HG03571 (cell line): ENCODE data around the gene WASF3.

Experiments used
- ATAC-seq: cut with Tn5 transposase; IDR thresholded peaks from one replicate; pipeline ENCODE4 v1.9.1; 2021; ENCODE audit not compliant: unreplicated experiment

The WASF3 gene, protein sequence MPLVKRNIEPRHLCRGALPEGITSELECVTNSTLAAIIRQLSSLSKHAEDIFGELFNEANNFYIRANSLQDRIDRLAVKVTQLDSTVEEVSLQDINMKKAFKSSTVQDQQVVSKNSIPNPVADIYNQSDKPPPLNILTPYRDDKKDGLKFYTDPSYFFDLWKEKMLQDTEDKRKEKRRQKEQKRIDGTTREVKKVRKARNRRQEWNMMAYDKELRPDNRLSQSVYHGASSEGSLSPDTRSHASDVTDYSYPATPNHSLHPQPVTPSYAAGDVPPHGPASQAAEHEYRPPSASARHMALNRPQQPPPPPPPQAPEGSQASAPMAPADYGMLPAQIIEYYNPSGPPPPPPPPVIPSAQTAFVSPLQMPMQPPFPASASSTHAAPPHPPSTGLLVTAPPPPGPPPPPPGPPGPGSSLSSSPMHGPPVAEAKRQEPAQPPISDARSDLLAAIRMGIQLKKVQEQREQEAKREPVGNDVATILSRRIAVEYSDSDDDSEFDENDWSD

DNA sequence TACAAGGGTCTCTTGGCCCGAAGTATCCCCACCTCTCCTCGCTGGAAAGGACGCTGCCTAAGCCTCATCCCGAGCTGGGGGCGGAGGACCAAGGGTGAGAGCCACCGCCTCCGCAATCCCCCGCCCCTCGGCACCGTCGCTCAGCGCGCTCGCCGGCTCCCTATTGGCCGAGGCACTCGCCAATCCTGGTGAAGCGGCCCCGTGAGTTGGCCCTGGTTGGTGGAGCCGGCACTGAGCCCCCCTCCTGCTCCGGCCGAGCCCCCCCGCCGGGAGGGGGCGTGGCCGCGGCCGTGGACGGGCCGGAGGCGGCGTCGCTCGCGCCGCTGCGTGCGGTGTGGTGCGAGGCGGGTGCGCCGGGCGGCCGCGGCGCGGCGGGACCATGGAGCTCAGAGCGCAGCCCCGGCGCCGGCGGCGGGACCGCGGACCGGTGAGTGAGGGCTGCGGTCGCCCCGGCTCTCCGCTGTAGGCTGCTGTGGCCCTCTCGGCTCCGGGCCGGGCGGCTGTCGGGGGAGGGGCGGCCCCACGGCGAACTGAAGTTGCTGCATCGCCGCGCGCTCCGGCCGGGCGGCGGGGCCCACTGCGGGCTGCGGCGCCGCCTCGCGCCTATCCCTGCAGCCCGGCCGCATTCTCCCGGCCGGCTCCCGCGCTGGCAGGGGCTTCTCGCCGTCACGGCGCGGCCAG lies at the start of gene WASF3:
Gene WASF3 (plus strand): TSS at position 291 of the 681 bp plus-strand sequence. CDS start 84,588 bp downstream, outside the sequence.
- ATAC-seq = peak; percentile 93

DNA sequence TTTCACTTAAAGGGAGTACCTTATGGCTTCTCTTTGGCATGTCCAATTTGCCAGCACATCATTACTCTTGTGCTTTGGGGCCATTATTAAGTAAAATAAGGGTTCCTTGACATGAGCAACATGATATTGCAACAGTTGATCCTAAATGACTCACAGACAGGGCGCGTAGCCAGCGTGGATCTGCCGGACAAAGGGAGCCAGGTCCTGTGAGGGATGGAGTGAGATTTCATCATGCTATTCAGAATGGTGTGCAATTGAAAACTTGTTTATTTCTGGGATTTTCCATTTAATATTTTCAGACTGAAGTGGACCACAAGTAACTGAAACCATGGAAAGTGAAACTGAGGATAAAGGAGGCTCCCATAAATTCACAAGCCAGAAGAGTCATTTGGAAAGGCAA lies 48.6 kb upstream of the WASF3 start:
- ATAC-seq = no peak

DNA sequence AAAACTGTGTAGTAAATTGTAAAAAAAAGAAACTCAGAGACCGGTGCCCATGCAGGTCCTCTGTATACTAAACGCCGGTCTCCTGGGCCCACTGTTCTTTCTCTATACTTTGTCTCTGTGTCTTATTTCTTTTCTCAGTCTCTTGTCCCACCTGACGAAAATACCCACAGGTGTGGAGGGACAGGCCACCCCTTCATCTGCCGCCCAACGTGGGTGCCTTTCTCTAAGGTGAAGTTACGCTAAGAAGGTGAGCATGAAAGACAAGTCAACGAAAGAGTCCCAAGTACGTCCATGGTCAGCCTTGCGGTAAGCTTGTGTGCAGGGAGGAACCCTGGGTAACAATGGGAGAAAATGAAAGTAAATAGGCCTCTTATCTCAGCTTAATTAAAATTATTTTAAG lies 48.0 kb upstream of the WASF3 start:
- no peak for ATAC-seq

DNA sequence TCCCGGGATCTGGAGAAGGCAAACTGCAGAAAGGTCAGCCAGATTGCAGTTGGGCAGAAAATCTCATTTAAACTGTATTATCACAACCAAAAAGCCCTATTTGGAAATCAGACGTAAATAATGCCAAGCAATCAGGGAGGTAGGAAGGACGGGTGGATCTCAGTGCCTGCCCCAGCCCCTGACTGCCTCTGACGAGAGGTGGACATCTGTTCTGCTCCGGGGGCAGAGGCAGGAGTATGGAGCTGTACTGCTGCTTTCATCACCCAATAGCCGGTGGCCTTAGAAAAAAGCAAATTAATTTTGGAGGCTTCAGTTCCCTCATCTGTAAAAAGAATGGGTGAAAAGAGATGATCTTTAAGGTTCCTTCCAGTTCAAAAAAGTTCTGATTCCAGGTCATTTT lies 43.6 kb upstream of the WASF3 start:
- no peak for ATAC-seq

DNA sequence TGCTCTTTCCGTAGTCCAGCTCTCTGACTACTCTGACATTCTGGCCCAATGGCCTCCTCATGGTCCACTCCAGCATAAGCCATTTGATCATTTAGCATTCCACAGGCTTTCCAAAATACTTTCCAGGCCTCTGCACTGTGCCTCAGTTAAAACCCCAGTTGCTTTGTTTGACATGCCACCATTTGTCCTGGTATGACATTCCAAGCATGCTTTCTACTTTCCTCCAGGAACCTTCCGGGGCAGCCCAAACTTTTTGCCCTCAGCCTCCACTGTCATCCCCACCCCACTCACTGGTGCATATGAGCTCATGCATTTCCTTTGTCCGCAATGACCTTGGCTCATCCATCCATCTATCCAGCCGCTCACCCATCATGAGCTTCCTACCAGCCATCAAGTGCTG lies 41.8 kb upstream of the WASF3 start:
- no peak for ATAC-seq

DNA sequence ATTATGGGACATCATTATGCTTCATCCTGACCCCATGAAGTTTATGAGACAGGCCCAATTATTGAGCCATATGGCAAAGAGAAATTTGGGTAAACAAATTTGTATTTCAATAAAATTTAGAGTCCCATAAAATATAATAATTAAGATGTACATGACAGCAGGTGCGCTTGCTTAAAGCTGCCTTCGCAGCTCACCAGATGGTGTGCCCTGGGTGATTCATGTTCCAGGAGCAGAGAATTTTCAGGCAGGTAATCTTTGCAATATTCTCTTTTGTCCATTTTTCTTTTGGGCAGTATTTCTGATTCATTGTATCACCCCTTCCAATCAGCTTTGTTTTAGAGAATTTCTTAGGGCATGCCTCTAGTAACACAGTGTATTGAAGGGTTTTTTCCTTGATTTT lies 39.5 kb upstream of the WASF3 start:
- no peak for ATAC-seq

DNA sequence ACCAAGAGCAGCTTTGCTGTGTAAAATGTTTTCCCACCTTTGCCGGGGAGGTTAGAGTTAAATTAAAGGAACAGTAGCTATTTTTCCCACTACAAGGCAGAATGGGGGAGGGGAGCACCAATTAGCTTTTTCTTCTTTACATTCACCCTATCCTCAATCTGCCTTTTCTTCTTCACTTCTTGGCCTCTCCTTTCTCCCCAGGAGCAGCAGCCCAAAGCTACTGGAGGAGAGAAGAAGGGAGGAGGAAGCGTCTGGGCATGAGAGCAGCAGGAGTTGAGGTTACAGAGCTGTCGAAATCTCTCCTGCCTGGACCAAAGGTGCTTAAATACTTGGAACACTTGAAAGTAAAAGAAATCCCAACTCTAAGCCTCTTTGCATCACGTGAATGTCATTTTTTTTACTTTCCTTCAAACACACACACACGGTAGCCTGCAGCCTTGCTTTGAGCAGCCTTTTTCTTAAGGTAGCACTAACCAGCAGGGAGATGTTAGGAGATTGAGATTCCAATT lies 39.0 kb upstream of the WASF3 start:
- ATAC-seq = no peak

DNA sequence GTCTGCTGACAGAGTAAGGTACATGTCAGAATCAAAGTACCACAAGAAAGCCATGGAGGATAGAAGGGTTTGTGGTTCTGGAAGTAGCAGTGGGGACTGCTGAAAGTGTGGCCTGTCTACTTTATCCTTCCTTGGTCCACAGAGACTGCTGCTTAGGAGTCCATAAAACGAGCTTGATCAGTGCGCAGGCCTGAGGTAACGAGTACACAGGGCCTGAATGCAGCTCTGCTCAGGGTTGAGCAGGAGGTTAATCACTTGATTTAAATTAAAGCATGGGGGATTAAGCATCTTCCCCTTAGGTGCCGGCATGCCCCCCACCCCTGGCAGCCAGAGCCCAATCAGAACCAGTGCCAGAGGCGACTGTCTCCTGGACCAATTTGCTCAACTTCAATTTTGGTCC lies 34.9 kb upstream of the WASF3 start:
- no peak for ATAC-seq

DNA sequence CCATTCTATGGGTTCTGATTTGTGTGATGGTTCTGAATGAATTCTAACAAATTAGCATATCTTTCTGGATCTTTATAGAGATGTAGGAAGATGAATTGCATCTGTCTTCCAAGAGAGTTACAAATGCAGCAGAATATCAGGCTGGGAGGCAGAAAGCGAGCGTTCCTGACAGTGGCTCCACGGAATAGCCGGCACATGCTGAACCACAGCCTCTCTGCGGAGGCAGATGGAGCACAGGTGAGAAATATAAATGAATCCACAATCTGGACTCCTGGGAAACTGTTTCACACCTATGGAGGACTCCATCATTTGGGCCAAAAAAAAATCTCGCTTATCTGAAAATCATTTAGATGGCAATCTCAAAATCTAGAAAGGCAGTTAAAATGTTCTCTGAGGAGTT lies 34.5 kb upstream of the WASF3 start:
- ATAC-seq = no peak

DNA sequence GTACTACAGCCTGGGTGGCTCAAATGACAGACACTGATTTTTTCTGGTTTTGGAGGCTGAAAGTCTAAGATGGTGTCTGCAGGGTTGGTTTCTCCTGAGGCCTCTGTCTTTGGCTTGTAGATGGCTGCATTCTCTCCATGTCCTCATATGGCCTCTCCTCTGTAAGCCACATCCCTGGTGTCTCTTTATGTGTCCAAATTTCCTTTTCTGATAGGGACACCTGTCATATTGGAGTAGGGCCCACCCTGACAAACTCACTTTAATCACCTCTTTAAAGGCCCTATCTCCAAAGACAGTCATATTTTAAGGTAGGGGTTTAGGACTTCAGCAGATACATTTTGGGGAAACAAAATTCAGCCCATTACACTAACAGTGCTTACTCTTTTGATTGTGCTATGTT lies 32.0 kb upstream of the WASF3 start:
- ATAC-seq = no peak

DNA sequence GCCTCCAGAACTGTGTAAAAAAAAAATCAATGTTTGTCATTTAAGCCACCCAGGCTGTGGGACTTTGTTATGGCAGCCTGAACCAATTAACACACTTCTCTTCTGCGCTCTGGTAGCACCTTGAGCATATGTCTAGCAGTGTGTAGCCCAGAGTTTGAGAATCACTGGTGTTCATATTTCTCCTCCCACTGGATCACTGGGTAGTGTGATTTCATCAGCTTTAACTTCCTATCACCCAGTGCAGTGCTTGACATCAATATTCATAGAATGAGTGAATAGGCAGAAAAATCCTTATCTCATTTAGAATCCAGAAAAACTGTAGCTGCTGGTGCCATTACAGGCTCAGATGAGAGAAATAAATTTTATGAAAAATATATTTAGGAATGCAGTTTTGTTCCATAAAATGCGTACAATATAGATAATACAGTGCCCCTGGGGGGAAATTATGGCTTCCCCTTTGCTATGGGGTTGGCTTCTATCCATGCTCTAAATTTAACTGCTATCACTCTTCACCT lies 30.7 kb upstream of the WASF3 start:
- no peak for ATAC-seq

DNA sequence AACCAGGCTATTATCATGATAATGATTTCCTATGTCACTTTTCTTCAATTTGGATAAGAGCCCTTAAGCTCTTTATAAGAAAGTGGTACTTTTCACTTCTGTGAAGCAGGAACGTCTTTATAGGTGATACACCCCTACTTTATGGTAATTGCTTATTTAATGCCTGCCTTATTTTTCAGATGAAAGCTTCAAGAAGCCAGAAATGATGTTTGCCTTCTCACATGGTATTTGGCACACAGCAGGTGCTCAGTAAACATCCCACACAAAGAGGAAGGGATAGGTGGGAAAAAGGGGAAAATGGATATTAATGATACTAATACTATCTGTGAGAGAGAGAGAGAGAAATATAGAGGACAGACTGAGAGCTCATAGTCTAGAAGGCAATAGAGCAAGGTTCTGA lies 29.0 kb upstream of the WASF3 start:
- ATAC-seq = no peak

DNA sequence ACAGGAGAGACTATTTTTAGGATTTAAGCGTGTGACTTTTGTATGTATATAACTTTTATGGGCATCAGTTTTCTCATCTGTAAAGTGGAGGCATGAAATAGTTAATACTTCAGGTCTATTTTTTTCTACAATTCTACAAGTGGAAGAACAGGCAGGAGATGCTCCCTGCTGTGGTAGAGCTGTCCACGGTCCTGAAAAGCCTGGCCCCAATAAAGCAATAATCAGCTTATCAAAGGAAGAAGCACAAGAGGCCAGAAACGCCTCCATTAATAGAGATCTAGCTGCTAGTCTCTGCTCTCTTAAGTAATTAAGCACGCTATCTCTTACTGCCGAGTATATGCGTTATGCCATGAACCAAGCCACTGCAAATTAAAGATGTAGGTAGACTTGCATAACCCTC lies 28.0 kb upstream of the WASF3 start:
- ATAC-seq = no peak

DNA sequence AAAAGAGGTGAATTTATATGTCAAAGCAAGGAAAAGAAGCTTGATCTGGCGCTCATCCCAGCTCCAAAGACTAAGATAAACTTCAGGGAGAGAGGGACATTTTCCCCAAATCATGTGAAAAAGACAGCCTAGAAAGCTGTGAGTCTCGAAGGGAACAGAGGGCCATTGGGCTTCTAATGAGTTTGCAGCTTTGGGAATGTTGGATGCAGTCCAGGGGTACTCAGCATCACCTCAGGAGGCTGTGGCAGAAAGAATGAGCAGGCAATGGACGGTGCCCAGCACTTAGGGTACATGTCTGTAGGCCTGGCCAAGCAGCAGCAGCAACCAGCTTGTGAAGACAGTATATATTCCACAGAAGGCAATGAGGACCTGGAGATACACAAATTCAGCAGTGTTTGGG lies 25.7 kb upstream of the WASF3 start:
- ATAC-seq = no peak

DNA sequence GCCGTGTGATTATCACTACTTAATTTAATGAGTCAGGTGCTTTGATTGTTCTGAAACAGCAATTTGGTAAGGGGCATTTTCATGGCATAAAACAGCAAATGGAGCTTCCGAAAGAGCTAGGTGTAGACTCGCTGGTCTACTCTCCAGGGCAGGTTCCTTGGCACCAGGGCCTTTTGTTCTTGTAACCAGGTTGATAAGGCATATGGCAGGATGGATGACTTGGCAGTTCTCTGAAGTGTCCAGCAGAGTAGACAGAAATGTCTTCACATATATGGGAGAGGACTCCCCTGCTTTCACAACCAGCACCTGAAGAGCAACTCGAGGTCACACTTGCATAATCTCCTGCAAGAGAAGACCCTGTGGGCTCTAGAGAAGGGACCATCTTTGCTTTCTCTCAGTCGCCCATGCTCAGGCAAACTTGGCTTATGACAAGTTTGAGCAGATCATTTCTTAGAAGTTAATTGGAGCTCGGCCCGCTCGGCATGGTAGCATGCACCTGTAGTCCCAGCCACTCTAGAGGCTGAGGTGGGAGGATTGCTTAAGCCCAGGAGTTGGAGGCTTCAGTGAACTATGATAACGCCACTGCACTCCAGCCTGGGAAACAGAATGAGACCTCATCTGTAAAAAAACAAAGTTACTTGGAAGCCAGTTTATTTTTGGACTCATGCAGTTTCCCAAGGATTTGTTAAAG lies 23.3 kb upstream of the WASF3 start:
- ATAC-seq = no peak

DNA sequence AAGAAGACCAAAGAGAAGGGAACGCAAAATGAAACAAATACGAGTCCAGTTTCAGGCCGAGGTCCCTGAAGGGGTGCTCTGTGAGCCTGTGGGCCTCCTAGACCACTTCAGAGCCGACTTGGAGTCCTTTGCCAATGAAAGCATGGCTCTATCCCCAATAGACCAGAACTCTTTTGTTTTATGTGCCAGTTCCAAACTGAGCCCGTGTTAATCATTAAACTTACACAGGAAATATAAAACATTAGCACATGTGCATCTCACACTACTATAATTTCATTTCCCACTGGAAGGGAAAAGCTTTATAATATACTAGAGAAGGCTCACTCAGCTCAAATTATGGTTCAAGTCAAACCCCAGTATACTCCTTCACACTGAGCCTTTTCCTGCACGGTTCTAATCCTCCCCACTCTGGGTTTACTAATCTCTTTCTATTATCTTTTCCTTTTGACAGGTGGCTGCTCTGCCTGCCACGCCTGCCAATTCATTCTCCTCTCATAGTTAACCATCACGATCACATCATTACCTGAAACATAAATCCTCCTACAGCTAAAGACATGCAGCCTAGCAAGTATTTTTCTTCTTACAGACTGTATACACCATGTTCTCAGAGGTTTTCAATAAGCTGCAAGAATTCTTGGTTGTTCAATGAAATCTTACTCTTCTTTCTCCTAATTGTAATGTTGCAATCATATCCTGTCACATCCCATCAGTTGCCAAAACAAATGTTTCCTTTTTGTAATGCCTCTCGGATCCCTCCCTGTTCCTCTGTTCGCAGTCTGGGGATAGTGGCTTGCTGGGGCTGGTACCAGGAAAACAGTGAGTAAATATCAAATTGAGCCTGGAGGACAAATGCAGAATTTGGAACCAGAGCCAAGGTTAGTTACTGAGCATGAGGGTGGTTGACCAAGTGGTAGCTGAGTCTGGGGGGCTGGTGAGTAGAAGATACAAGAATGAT lies 18.8 kb upstream of the WASF3 start:
- no peak for ATAC-seq

DNA sequence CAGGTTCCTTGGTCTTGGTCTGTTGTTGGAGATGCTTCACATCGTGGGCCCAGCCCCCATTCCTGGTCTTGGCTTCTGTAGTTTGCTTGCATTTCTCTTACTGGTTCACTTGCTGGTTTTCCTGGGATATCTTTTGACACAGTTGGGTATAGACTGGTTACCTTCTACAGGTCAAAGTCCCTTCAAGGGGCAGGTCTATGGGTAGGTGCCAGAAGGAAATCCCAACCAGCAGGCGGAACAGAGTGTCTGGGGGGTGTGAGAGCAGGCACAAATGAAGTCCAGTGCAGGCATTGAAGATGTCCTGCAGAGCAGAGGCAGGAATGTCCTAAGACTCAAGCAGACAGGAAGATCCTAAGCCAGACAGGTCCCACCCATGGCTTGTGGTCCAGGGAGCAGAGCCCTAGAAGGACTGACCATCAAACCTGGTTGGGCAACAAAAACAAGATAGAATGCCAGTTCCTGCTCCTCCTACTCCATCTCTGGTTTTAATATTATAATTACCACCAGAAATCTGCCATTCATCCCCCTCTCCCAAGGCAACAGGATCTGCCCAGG lies 17.7 kb upstream of the WASF3 start:
- no peak for ATAC-seq

DNA sequence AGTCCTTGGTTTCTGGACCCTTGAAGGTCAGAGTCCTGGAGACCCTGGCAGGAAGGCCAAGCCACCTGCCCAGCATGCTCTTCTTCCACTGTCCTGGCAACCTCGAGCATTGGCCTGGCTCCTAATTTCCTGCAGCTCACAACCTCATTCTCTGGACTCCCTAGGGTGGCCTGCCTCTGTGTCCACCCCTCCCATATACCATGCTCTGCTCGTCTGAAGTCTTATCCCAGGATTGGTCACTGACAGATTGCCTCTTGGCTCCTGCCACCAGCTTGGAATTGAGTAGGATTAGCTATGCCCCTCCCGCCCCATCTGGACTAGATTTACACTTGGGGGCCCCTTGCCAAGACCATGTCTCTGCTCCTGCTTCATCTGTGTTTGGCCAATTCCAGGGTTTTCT lies 17.1 kb upstream of the WASF3 start:
- ATAC-seq = no peak

DNA sequence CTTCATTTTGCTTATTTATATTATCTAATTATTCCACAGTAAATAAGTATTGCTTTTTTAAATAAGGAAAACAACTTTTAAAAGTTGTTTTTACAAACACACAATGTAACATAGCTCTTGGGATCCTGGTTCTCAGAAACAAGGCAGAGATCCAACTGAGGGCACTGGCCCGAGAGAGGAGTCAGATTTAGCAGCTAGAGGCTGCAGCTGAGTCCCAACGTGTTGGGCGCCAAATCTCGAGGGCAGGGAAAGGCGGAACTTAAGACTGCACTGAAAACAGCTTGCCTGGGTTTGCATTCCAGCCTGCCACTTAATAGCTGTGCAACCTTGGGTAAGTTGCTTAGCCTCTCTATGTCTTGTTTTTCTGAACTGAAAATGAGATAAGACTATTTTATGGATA lies 16.4 kb upstream of the WASF3 start:
- no peak for ATAC-seq
